Measurements from ENCODE around the gene LRFN2.

The LRFN2 gene

DNA sequence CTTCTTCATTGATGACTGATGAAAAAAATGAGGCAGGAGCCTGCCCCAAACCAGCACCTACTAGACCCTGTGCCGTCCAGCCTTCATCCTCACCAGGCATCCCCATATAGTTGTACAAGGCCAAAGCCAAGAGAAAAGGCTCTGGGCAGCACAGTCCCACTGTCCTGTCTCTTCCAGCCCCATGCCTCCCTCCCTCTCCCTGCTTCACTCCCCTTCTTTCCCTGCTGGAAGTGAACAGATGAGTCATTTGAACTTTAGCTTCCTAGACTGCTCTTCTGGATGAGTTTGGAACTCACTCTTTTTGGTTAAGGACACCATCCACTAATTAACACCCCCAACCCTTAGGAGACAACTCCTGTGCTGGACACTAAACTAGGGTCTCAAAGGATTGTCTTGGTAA, 235.2 kb downstream of the LRFN2 start:
- DNase-seq (ENCODE audit: extremely low spot score): peak; percentile 3
- ChIA-PET CTCF (no interaction called here), POLR2A (no interaction called here)
- TF ChIP-seq BHLHE40 (IDR thresholded peaks at IDR 0.05; ENCODE audit: borderline replicate concordance): no peak
- TF ChIP-seq, protein P1, sequence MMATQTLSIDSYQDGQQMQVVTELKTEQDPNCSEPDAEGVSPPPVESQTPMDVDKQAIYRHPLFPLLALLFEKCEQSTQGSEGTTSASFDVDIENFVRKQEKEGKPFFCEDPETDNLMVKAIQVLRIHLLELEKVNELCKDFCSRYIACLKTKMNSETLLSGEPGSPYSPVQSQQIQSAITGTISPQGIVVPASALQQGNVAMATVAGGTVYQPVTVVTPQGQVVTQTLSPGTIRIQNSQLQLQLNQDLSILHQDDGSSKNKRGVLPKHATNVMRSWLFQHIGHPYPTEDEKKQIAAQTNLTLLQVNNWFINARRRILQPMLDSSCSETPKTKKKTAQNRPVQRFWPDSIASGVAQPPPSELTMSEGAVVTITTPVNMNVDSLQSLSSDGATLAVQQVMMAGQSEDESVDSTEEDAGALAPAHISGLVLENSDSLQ (IDR thresholded peaks at IDR 0.05): no peak
- no peak for TF ChIP-seq FOXK2 (IDR thresholded peaks at IDR 0.05)
- no peak for TF ChIP-seq HDGF (IDR thresholded peaks at IDR 0.05; ENCODE audit: borderline replicate concordance)
- TF ChIP-seq SP1 (IDR thresholded peaks at IDR 0.05): no peak
- TF ChIP-seq ARNT (IDR thresholded peaks at IDR 0.05): no peak
- no peak for TF ChIP-seq L3MBTL2 (conservative IDR thresholded peaks at IDR 0.05)
- TF ChIP-seq SUZ12 (IDR thresholded peaks at IDR 0.05): no peak
- no peak for TF ChIP-seq ELF4 (IDR thresholded peaks at IDR 0.05)
- TF ChIP-seq NFRKB (IDR thresholded peaks at IDR 0.05): no peak
- no peak for TF ChIP-seq LEF1 (IDR thresholded peaks at IDR 0.05; ENCODE audit: borderline replicate concordance)
- TF ChIP-seq ZNF384 (IDR thresholded peaks at IDR 0.05): no peak
- no peak for TF ChIP-seq FOXA1 (IDR thresholded peaks at IDR 0.05)
- TF ChIP-seq TARDBP (IDR thresholded peaks at IDR 0.05): no peak

DNA sequence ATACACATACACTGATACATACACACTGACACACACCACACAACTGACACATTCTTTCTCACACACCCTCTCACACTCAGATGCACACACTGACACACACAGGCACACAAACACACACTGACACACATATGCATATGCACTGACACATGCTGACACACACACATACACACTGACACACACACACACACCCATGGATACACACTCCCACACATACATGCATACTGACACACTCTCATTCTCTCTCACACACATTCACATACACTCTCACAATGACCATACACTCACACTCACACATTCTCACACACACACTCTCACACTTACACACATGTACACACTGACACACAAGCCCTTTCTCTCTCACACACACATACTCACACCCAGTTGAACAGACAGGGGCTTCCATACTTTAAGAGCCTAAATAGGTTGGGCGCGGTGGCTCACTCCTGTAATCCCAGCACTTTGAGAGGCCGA, 236.4 kb downstream of the LRFN2 start:
- ChIA-PET CTCF (no interaction called here), POLR2A (no interaction called here)
- DNase-seq (ENCODE audit: extremely low spot score): no peak
- TF ChIP-seq FOXK2 (IDR thresholded peaks at IDR 0.05) (no peak), TARDBP (IDR thresholded peaks at IDR 0.05) (no peak), FOXM1 (IDR thresholded peaks at IDR 0.05; ENCODE audit: borderline replicate concordance) (no peak), ARNT (IDR thresholded peaks at IDR 0.05) (no peak), CTBP1 (IDR thresholded peaks at IDR 0.05; ENCODE audit: borderline replicate concordance) (no peak; the same call in 1 of the 2 replicates)

DNA sequence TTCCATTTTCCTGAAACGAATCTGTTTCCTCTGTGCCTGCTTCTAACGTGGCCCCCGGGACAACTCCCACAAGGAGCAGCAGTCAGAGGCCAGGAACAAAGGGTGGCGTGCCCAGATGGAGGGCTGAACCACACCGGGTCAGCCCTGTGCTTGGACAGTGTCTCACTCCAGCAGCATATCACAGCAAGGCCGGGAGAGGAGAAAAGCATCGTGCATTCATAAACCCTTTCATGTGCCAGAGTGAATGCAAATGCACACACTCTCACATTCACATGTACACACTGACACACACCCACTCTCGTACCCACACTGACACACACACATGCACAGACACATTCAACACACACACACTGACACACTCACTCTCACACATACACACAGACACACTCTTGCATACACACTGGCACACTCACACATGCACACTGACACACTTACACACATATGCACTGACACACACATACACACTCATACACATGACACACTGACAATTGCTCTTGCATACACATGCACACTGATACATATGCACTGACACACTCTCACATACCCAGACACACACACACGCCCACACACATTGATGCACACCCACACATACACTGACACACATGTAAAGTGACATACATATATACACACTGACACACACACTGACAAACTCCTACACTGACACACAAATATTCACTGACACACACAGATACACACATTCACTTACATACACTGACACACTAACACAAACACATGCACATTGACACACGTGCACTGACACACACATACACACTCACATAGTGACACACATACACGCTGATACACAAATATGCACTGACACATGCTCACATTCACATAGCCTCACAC, 237.0 kb downstream of the LRFN2 start:
- POLR2A ChIA-PET: no interaction called here
- CTCF ChIA-PET: no interaction called here
- peak; percentile 3 for DNase-seq (ENCODE audit: extremely low spot score)
- TF ChIP-seq SP1 (IDR thresholded peaks at IDR 0.05) (no peak), NFRKB (IDR thresholded peaks at IDR 0.05) (no peak), HDGF (IDR thresholded peaks at IDR 0.05; ENCODE audit: borderline replicate concordance) (no peak), SUZ12 (IDR thresholded peaks at IDR 0.05) (no peak), L3MBTL2 (conservative IDR thresholded peaks at IDR 0.05) (no peak), CTBP1 (IDR thresholded peaks at IDR 0.05; ENCODE audit: borderline replicate concordance) (no peak), FOXK2 (IDR thresholded peaks at IDR 0.05) (no peak), LEF1 (IDR thresholded peaks at IDR 0.05; ENCODE audit: borderline replicate concordance) (no peak)
- TF ChIP-seq, protein P1 (IDR thresholded peaks at IDR 0.05): no peak

DNA sequence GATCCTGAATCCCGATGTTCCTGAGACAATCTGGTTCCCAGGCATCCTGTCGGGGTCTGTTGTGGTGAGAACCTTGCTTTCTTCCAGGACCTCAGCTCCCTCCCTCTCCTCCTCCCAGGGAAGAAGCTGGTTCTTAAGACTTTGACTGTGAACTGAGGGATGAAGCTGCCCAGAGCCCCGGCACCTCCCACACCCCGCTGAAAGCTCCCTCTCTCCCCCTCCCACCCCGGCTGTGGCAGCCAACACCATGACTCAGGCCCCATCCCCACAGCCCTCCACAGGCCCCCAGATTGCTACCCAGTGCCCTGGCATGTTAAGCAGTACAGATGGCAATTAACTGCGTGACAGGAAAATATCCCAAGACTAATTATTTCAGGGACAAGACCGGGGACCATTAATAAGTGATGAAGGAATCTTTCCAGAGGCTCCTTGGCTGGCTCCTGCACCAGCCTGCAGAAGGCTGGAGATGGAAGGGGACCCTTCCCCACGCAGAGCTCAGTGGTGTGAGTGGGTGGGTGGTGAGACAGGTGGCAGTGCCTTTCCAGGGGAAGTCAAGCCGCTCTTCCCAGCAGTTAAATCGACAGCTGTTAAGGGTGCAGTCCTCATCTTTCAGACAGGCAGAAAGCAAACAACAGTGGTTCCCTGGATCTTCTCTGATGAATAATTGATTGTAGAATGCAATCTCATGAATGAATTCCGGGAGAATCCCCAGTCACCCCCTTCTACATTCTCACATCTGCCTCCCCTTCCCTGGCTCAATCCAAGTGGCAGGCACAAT, 237.9 kb downstream of the LRFN2 start:
- POLR2A ChIA-PET: no interaction called here
- CTCF ChIA-PET: interaction anchor here (0.6 kb wide), 1 partner anchor 252 kb away, joined by 3 read pairs; no protein-coding TSS in a partner anchor
- peak; percentile 1 for DNase-seq (ENCODE audit: extremely low spot score)
- TF ChIP-seq BHLHE40 (IDR thresholded peaks at IDR 0.05; ENCODE audit: borderline replicate concordance): no peak
- no peak for TF ChIP-seq SP1 (IDR thresholded peaks at IDR 0.05)
- no peak for TF ChIP-seq TARDBP (IDR thresholded peaks at IDR 0.05)
- TF ChIP-seq LEF1 (IDR thresholded peaks at IDR 0.05; ENCODE audit: borderline replicate concordance): no peak
- no peak for TF ChIP-seq CTBP1 (IDR thresholded peaks at IDR 0.05; ENCODE audit: borderline replicate concordance)
- TF ChIP-seq, protein P1 (IDR thresholded peaks at IDR 0.05): no peak
- TF ChIP-seq SUZ12 (IDR thresholded peaks at IDR 0.05): no peak
- no peak for TF ChIP-seq L3MBTL2 (conservative IDR thresholded peaks at IDR 0.05)
- TF ChIP-seq FOXK2 (IDR thresholded peaks at IDR 0.05): no peak
- no peak for TF ChIP-seq NFRKB (IDR thresholded peaks at IDR 0.05)
- no peak for TF ChIP-seq FOXM1 (IDR thresholded peaks at IDR 0.05; ENCODE audit: borderline replicate concordance)
- TF ChIP-seq ZNF384 (IDR thresholded peaks at IDR 0.05): no peak
- TF ChIP-seq HDGF (IDR thresholded peaks at IDR 0.05; ENCODE audit: borderline replicate concordance): no peak
- no peak for TF ChIP-seq FOXA1 (IDR thresholded peaks at IDR 0.05)
- TF ChIP-seq ELF4 (IDR thresholded peaks at IDR 0.05): no peak
- no peak for TF ChIP-seq ARNT (IDR thresholded peaks at IDR 0.05)

DNA sequence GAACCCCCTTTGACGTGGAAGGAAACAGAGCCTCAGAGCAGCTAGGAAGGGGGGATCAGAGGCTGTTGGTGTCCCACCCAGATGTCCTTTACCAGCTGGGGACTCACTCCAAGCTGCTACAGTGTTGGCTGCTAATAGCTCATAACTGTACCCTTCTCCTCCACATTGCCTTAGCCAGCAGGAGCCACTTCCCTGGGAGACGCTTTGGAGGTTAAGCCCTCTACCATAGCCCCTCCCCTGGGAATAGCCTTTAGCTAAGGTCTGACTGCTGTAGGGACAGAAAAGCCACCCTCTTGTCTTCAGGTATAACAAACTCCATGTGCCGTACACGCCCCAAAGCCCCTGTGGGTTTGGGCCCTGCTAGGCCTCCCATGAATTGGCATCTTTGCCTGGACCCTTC, 238.6 kb downstream of the LRFN2 start:
- CTCF ChIA-PET: interaction anchor here (0.6 kb wide), 1 partner anchor 253 kb away, joined by 3 read pairs; no protein-coding TSS in a partner anchor
- DNase-seq (ENCODE audit: extremely low spot score): peak; percentile 2
- POLR2A ChIA-PET: no interaction called here
- TF ChIP-seq LEF1 (IDR thresholded peaks at IDR 0.05; ENCODE audit: borderline replicate concordance) (no peak), FOXM1 (IDR thresholded peaks at IDR 0.05; ENCODE audit: borderline replicate concordance) (no peak), ARNT (IDR thresholded peaks at IDR 0.05) (no peak), NFRKB (IDR thresholded peaks at IDR 0.05) (no peak), L3MBTL2 (conservative IDR thresholded peaks at IDR 0.05) (no peak)

DNA sequence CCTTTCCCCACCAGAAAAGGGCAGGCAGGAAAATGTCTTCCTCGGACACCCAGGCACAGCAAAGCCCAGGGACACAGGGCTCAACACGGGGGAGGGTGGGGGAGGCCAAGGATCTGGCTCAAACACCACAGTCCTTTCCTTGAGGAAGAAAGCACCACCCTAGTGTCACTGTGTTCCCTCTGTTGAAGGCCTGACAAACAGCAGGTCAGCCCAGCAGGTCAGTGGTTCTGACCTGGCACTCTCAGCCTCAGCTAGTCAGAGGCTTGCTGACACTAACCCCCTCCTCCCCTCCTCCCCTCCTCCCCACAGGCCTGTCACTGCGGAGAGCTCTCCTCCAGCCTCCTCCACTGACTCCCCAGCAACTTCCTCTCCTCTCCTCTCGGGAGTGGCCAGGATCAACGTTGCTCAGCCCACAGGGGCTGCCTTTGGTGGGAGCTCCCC, 239.6 kb downstream of the LRFN2 start:
- CTCF ChIA-PET: no interaction called here
- DNase-seq (ENCODE audit: extremely low spot score): no peak
- POLR2A ChIA-PET: no interaction called here
- no peak for TF ChIP-seq LEF1 (IDR thresholded peaks at IDR 0.05; ENCODE audit: borderline replicate concordance)
- TF ChIP-seq ARNT (IDR thresholded peaks at IDR 0.05): no peak
